Smooth muscle cell (in vitro differentiated cells): ENCODE results near the gene GLRA3. TPM values are rescaled to one million over a fixed set of nuclear protein-coding genes. Genes with fewer than 3 reads are reported as not detected.

Experiments
- DNase-seq: peaks from one replicate; lab custom pipeline; 2025; ENCODE audit not compliant: unreplicated experiment; lab: John Stamatoyannopoulos, UW
- H2AFZ ChIP-seq: fragments of 200-600 bp; sonication (generic); 2 replicates; pipeline ENCODE4 v1.6.0; 2016; ENCODE audit warnings: antibody characterized with exemption, low read depth, mild to moderate bottlenecking
- H3F3A ChIP-seq: fragments of 200-600 bp; sonication (generic); 2 replicates; pipeline ENCODE4 v1.6.0; 2017; ENCODE audit warnings: antibody characterized with exemption, low read depth
- H3K27ac ChIP-seq: fragments of 200-600 bp; sonication (generic); 2 replicates; pipeline ENCODE4 v1.5.1; 2016; ENCODE audit warnings: low read depth, mild to moderate bottlenecking
- H3K27me3 ChIP-seq: fragments of 200-600 bp; sonication (generic); 2 replicates; pipeline ENCODE4 v1.6.1; 2016; ENCODE audit warnings: low read depth, mild to moderate bottlenecking
- H3K36me3 ChIP-seq: fragments of 200-600 bp; sonication (generic); 2 replicates; pipeline ENCODE4 v1.5.1; 2016; ENCODE audit warnings: low read depth
- H3K4me1 ChIP-seq: fragments of 200-600 bp; sonication (generic); 2 replicates; pipeline ENCODE4 v1.5.1; 2016; ENCODE audit warnings: low read depth
- H3K4me2 ChIP-seq: fragments of 200-600 bp; sonication (generic); 2 replicates; pipeline ENCODE4 v1.6.0; 2016; ENCODE audit warnings: mild to moderate bottlenecking
- H3K4me3 ChIP-seq: fragments of 200-600 bp; sonication (generic); 2 replicates; pipeline ENCODE4 v1.5.1; 2016; ENCODE audit warnings: mild to moderate bottlenecking
- H3K79me2 ChIP-seq: fragments of 200-600 bp; sonication (generic); 2 replicates; pipeline ENCODE4 v1.6.0; 2016; ENCODE audit warnings: low read depth, mild to moderate bottlenecking
- H3K9ac ChIP-seq: fragments of 200-600 bp; sonication (generic); 2 replicates; pipeline ENCODE4 v1.6.0; 2016; ENCODE audit warnings: low read depth
- H3K9me3 ChIP-seq: fragments of 200-600 bp; sonication (generic); replicated peaks from 2 replicates; pipeline ENCODE4 v1.5.1; 2016; ENCODE audit warnings: low read depth
- H4K20me1 ChIP-seq: fragments of 200-600 bp; sonication (generic); 2 replicates; pipeline ENCODE4 v1.6.0; 2016; ENCODE audit warnings: low read depth
- CTCF ChIP-seq: fragments of 200-600 bp; sonication (generic); IDR thresholded peaks from 2 replicates; pipeline ENCODE4 v1.5.1; 2017; ENCODE audit warnings: borderline replicate concordance, mild to moderate bottlenecking, antibody characterized with exemption; ENCODE audit not compliant: insufficient read depth, poor library complexity, severe bottlenecking
- WGBS: methylation state at CpG from one replicate; pipeline ENCODE4 v1.1.7; 2016; ENCODE audit warnings: low lambda C conversion rate; 5-methylcytosine and 5-hydroxymethylcytosine counted together
- polyA plus RNA-seq: library from polyadenylated mRNA; unstranded; fragments of >200 nt; fragmentation: Nextera tagmentation; extraction: Ambion mirVana; gene quantifications from 2 replicates; pipeline ENCODE4 v1.2.1, GENCODE V29; 2016
- total RNA-seq: library from RNA; depleted of rRNA; stranded (reverse); fragments of >200 nt; gene quantifications from 2 replicates; pipeline ENCODE4 v1.2.3, GENCODE V29; 2014

GLRA3 gene
- total and polyA plus RNA-seq, 2 experiments from 2014 or later, result not detected

- Histone ChIP-seq H3K27ac (no peak overlapping the region), H3K36me3 (no peaks in the 10 kb centered on the region), H3F3A (no peaks in the 10 kb centered on the region), H3K4me2 (no peak overlapping the region), H3K27me3 (no peaks in the 10 kb centered on the region), H3K9ac (no peak overlapping the region), H4K20me1 (no peaks in the 10 kb centered on the region), H3K79me2 (no peaks in the 10 kb centered on the region), H3K4me3 (no peak overlapping the region), H3K9me3 (no peaks in the 10 kb centered on the region), H3K4me1 (no peaks in the 10 kb centered on the region), H2AFZ (no peak overlapping the region)
- no peak for TF ChIP-seq CTCF
- DNase-seq, result no peak
- 95% methylated on average over 4 of the region's 4 CpGs for WGBS
Measured at GRCh38 chr4:174734181-174734580, 94.9 kb downstream of the GLRA3 start.

GRCh38 chr4:174717828-174718227, 111.2 kb downstream of the GLRA3 start:
- Histone ChIP-seq H3K4me1 (peaks cover 11% of the 10 kb centered on the region), H2AFZ (no peak overlapping the region), H3K4me3 (no peak overlapping the region), H3K27me3 (no peaks in the 10 kb centered on the region), H3K27ac (no peak overlapping the region), H3K4me2 (no peak overlapping the region), H3K9me3 (no peaks in the 10 kb centered on the region), H3K9ac (no peak overlapping the region), H4K20me1 (no peaks in the 10 kb centered on the region), H3K79me2 (no peaks in the 10 kb centered on the region), H3F3A (no peaks in the 10 kb centered on the region), H3K36me3 (no peaks in the 10 kb centered on the region)
- no peak for TF ChIP-seq CTCF
- no peak for DNase-seq
- WGBS, result 58% methylated on average over 3 of the region's 3 CpGs

- Histone ChIP-seq H3K9me3 (no peaks in the 10 kb centered on the region), H4K20me1 (no peaks in the 10 kb centered on the region), H3K4me1 (peaks cover 11% of the 10 kb centered on the region), H3K4me3 (no peak overlapping the region), H3K36me3 (no peaks in the 10 kb centered on the region), H3K79me2 (no peaks in the 10 kb centered on the region), H3K4me2 (no peak overlapping the region), H3K27me3 (no peaks in the 10 kb centered on the region), H2AFZ (no peak overlapping the region), H3K27ac (no peak overlapping the region), H3F3A (no peaks in the 10 kb centered on the region), H3K9ac (no peak overlapping the region)
- WGBS, result 66% methylated on average over 3 of the region's 3 CpGs
- DNase-seq, result no peak
- no peak for TF ChIP-seq CTCF
Measured at GRCh38 chr4:174716986-174717770, 111.9 kb downstream of the GLRA3 start.
